Measurements from ENCODE around the gene POLE2.
"Not testable (repeated sequence)": the region's sequence is repeated elsewhere in the genome, so short reads cannot be mapped to it uniquely, and the experiment has no call there.

POLE2 gene

DNA sequence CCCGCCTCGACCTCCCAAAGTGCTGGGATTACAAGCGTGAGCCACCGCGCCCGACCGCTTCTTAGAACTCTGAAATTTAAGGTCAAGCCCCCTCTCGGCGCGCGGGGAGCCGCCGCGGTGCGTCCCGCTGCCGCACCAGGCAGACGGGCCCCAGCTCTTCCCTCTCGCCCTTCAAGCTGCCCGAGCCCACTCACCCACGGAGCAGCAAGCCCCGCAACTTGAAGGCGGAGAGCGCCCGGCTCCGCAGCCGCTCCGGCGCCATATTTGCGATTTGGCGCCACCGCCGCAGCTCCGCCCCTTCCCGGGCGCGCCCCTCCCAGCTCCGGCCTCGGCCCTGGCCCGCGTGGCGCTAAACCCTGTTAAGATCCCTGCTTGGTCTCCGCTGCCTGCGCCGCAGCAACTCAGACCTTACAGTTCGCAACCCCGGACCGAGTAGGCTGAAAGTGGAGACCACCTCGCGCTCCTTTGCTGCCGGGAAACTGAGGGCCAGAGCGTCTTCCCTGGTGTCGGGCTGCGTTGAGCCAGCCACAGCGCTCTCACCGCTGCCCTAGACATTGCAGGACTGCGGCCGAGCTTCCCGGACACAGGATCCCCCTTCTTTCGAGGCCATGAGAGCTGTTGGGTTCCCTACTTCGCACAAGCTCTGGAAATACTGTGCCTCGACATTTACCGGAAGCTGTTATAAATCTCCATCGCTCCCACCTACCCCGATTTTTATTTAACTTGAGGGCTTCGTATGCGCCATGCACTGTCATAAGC is at the start of gene POLE2:
POLE2 (minus strand) TSS at position 273 of the 759 bp plus-strand sequence; CDS start at position 262, 11 bp downstream.
- DNase-seq, result peak; percentile 65 to 79

DNA sequence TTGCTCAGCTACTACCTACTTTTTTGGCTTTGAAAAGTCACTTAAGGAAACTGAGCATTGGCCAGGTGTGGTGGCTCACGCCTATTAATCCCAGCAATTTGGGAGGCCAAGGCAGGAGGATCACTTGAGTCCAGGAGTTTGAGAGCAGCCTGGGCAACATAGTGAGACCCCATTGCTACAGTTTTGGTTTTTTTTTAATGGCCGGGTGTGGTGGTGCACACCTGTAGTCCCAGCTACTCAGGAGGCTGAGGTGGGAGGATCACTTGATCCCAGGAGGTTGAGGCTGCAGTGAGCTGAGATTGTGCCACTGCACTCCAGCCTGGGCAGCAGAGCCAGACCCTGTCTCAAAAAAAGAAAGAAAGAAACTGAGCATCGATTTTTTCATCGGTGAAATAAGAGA is 47.7 kb upstream of the POLE2 start:
- not testable (repeated sequence) for DNase-seq

DNA sequence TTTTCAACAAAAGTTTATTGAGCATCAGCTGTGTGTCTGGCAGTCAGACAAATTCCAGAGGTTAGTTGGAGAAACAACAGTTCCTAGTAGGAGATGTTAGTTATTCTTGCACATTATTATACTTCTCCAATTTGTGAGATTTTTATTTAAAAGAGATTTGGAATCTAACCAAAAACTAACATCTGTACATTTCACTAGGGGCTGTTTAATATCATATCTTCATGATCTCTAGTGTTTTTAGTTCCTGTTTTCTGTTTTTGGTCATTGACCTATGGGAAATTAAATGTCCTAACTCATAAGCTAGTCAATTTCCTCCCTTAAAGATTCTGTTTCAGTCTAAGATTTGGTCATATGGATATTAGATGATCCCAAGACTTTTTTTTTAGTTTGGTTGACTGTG is 45.8 kb upstream of the POLE2 start:
- no peak for DNase-seq

- no peak for DNase-seq
These were observed 44.9 kb upstream of the POLE2 start for GRCh38 chr14:49732896-49733295.

DNA sequence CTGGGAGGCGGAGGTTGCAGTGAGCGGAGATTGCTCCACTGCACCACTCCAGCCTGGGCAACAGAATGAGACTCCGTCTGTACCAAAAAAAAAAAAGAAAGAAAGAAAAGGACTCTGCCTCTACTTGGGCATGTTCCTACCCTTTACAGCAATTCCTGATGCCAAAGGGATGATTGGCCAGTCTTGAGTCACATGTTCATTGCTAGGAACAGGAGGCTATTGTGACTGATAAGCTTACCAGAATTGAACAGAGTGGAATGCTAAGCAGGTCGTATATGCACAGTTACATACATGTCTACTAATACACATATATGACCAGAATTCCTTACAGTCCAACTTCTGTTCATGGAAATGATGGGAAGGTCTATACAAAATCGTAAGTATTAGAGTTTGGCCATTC is 39.2 kb upstream of the POLE2 start:
- no peak for DNase-seq

- not testable (repeated sequence) for DNase-seq
These were observed 33.9 kb upstream of the POLE2 start for GRCh38 chr14:49721733-49722435.

DNA sequence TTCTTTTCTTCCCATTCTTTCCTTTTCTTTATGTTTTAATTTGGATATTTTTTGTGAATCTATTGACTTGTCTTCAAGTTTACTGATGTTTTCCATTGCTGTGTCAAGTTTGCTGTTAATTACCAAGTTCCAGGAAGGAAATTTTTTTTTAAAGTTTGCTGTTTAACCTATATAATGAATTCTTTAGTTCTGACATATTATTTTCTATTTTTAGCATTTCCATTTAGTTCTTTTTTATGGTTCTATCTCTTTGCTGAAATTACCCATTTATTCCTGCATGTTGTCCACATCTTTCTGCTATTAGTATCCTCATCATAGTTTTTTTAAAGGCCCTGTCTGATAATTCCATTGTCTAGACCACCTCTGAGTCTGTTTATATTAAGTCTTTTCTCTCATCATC is 32.7 kb upstream of the POLE2 start:
- no peak for DNase-seq

GRCh38 chr14:49710993-49711392 is 23.0 kb upstream of the POLE2 start:
- DNase-seq, result not testable (repeated sequence)

DNA sequence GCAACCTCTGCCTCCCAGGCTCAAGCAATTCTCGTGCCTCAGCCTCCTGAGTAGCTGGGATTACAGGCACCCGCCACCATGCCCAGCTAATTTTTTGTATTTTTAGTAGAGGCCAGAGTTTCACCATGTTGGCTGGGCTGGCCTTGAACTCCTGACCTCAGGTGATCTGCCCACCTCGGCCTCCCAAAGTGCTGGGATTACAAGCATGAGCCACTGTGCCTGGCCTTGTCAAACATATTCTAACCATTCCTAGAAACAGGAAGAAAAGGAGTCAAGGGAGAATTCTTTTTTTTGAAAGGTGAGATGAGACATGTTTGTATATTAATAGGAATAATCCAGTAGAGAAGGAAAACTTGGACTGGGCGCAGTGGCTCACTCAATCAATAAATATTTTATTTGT is 16.5 kb upstream of the POLE2 start:
- DNase-seq, result not testable (repeated sequence)

GRCh38 chr14:49703965-49704364 is 16.0 kb upstream of the POLE2 start:
- no peak for DNase-seq

DNA sequence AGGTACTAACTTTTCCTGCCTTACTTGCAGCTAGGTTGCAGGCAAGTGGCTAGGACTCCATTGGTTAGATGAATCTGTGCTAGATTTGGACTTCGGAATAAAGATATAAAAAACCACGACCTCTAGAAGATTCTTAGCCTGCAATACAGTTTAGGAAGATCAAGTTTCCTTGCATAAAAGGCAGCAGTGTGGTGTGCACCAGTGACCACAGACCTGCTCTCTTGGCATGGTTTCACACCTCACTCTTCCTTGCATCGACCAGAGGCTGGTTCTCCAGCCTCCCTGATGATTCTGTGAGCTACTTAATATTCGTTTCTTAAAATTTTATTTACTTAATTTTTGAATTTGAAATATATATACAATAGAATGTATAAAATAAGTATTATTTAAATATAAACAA is 14.7 kb upstream of the POLE2 start:
- no peak for DNase-seq

- peak in 1 of 2 donors; percentile 13 for DNase-seq
These were observed 5.7 kb upstream of the POLE2 start for GRCh38 chr14:49693735-49694124.

DNA sequence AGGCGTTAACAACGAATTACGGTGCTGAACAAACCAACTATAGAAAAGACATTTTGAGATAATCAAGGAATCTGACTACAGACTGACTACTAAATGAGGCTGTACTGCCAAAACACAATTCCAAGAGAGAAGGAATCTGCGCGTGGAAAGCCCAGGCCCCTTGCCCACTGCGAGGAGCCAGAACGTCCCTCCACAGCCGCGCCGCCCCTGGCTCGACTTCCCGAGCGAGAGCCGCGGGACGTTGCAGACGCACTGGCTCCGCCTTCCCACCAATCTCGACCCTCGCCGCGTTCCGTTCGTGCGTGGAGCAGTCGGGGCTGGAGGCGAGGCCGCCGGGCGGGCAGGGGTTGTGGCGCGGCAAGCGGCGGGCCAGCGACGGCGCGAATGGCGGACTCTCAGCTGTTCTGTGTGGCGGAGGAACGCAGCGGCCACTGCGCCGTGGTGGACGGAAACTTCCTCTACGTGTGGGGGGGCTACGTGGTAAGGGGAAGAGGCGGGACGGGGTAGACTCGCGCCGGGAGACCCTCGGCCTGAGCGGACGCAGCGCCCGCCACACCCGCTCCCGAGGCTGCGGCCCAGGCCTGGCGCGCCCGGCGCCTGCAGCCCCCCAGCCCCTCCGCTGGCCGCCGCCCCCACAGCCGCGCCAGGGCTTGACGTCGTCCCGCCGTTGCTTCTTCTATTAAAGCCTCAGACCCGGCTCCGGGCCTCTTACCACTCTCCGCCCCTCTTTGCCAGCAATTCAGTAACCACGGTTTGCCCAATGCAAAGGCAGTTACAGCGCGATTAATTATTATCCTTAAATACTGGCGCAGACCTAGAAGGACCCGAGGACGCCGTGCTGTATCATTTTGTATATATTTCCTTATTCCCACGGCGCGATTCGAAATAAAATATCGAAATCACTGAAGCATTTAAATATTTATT is 5.1 kb upstream of the POLE2 start, which contains the start of gene KLHDC1:
KLHDC1 (plus strand) TSS at position 310 of the 924 bp plus-strand sequence; CDS start at position 385, 75 bp downstream.
- DNase-seq, result peak; percentile 74 to 81

DNA sequence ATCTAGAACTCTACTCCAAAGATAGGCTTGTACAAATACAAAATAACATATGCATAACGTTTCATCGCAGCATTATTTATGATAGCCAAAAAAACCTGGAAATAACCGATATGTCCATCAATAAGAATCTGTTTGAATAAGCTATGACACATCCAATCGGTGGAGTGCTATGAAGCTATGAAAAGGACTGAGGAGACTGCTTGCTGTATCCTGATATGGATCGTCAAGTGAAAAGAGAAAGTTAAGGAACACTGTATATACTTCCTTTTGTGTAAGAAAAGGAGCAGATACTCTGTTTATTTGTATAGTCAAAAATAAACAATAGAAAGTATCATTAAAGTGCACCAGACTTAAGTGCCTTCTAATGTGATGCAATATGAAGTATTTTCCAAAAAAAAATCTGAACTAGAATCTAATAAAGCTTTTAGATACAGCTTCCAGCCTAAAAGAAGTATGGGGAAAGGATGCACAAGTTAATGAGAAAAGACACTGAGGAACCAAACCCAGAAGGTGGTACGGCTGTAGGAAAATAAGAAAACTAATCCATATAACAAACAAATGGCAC is 4.3 kb upstream of the POLE2 start:
- DNase-seq, result no peak

- DNase-seq, result no peak
These were observed 3.0 kb upstream of the POLE2 start for GRCh38 chr14:49691031-49691430.

DNA sequence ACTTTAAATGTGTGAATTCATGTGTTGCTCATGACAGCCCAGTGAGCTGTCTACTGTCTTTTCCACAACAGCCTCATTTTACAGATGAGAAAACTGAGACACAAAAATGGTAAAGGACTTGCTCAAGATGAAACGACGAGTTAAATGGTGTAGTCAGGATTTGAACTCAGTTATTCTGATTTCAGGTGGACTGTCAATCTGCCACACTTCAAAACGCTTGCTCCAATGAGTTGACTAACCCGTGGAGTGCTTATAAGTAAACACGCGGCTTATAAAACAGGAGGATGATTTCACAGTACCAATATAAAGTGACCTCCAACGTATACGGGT is 652 bp upstream of the POLE2 start:
- no peak for DNase-seq

GRCh38 chr14:49686425-49686824 is 1.6 kb downstream of the POLE2 start:
- DNase-seq, result no peak

- no peak for DNase-seq
These were observed 8.7 kb downstream of the POLE2 start for GRCh38 chr14:49679271-49679670.

DNA sequence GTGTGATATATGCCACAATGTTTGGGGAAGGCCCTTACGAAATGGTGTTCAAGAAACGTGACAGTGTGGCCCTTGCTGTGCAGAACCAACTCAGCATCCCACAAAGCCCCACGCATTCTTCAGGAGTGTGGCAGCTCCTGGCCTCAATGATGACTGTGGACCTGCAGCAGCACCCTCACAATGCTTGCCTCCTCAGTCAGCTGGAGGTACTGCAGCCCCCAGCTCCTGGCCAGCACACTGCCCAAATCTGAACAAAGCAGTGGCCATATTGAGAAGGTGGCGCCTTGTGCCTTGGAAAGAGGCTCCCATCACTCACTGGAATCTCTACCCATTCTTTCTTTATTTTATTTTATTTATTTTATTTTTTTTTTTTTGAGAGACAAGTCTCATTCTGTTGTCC is 10.4 kb downstream of the POLE2 start:
- no peak for DNase-seq

- no peak for DNase-seq
These were observed 14.4 kb downstream of the POLE2 start for GRCh38 chr14:49673586-49673985.

DNA sequence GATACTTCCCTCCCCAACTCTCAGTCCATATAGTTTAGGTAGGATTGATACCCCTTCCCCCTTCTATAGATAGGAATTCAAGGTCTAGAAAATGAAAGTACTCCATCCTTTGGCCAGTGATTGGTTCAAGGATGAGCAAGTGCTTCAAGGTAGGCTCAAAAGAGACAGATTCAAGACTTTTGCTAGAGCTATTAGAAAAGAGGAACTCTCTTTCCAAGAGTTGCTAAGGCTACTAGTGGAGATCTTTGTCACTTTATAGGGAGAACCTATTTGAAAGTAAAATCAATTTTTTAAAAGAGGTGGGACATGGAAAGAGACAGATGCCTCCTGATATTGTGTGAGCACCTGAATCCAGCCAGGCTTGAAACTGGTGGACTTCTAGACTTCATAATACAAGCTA is 17.5 kb downstream of the POLE2 start:
- DNase-seq, result no peak

DNA sequence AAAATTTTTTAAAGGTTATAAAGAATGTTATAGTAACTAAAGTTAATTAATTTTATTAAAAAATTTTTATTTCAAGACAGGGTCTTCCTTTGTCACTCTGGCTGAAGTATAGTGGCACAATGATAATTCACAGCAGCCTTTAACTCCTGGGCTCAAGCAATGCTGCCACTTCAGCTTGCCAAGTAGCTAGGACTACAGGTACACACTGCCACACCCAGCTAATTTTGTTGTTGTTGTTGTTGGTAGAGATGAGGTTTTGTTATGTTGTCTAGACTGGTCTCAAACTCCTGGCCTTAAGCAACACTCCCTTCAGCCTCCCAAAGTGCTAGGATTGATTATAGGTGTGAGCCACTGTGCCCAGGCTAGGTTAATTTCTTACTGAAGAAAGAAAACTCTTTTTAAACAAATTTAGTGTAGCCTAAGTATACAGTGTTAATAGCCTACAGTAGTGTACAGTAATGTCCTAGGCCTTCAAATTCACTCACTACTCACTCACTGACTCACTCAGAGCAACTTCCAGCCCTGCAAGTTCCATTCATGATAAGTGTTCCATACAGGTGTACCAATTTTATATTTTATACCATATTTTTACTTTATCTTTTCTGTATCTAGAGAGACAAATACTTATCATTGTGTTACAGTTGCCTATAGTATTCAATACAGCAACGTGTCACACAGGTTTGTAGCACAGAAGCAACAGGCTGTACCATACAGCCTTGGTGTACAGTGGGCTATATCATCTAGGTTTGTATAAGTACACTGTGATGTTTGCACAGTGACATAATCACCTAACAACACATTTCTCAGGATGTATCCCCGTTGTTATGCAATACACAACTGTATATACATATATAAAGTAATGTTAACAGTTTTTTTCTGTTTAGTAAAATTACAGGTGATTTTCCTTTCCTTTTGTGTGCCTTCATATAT is 28.2 kb downstream of the POLE2 start:
- DNase-seq, result no peak
